SU-DHL-6 (cell line): ENCODE data around the gene IL17B.

Experiments used
- H2AFZ ChIP-seq: fragments of 200-600 bp; sonication (generic); 2 replicates; pipeline ENCODE4 v1.6.1; 2014; ENCODE audit warnings: low read depth, mild to moderate bottlenecking, moderate library complexity, mixed read lengths, antibody characterized with exemption, low read length; ENCODE audit not compliant: severe bottlenecking
- H3F3A ChIP-seq: fragments of 200-600 bp; shearing (Covaris generic); 2 replicates; pipeline ENCODE4 v1.6.0; 2016; ENCODE audit warnings: antibody characterized with exemption, mild to moderate bottlenecking; ENCODE audit not compliant: insufficient read depth
- H3K27ac ChIP-seq: fragments of 200-600 bp; sonication (generic); 2 replicates; pipeline ENCODE4 v1.5.1; 2016; ENCODE audit warnings: low read depth, mild to moderate bottlenecking, low read length, moderate library complexity, mixed read lengths
- H3K27me3 ChIP-seq: fragments of 200-600 bp; sonication (generic), shearing (Covaris generic); 2 replicates; pipeline ENCODE4 v1.6.0; 2014; ENCODE audit warnings: mild to moderate bottlenecking, low read length
- H3K36me3 ChIP-seq: fragments of 200-600 bp; sonication (generic); 2 replicates; pipeline ENCODE4 v1.6.1; 2014; ENCODE audit warnings: mild to moderate bottlenecking, low read length, mixed read lengths
- H3K4me2 ChIP-seq: fragments of 300-600, 200-600 bp; shearing (Covaris generic), sonication (generic); 2 replicates; pipeline ENCODE4 v1.6.0; 2014; ENCODE audit warnings: low read length, low read depth, mild to moderate bottlenecking; ENCODE audit not compliant: poor library complexity, severe bottlenecking
- H3K4me3 ChIP-seq: fragments of 200-600 bp; sonication (generic); 2 replicates; pipeline ENCODE4 v1.5.1; 2014; ENCODE audit warnings: antibody characterized with exemption, low read length, mild to moderate bottlenecking, mixed read lengths; ENCODE audit not compliant: insufficient read depth, poor library complexity, severe bottlenecking
- H3K79me2 ChIP-seq: fragments of 200-600 bp; sonication (generic); 2 replicates; pipeline ENCODE4 v1.6.1; 2014; ENCODE audit warnings: mild to moderate bottlenecking, low read length, moderate library complexity; ENCODE audit not compliant: insufficient read depth
- H3K9ac ChIP-seq: fragments of 200-600 bp; sonication (generic); 2 replicates; pipeline ENCODE4 v1.7.0; 2014; ENCODE audit warnings: mild to moderate bottlenecking, low read length
- H3K9me2 ChIP-seq: fragments of 200-600 bp; sonication (generic); replicated peaks from 2 replicates; pipeline ENCODE4 v1.6.1; 2014; ENCODE audit warnings: low read length; ENCODE audit not compliant: insufficient read depth
- H3K9me3 ChIP-seq: fragments of 200-600 bp; sonication (generic); 2 replicates; pipeline ENCODE4 v1.6.1; 2014; ENCODE audit warnings: low read length, mixed read lengths; ENCODE audit not compliant: insufficient read depth
- H4K20me1 ChIP-seq: fragments of 200-600 bp; sonication (generic); 2 replicates; pipeline ENCODE4 v1.6.1; 2014; ENCODE audit warnings: low read depth, mild to moderate bottlenecking, antibody characterized with exemption, low read length, moderate library complexity, mixed read lengths
- EZH2phosphoT487 ChIP-seq: fragments of 200-600 bp; sonication (generic), shearing (Covaris generic); conservative IDR thresholded peaks from 2 replicates; pipeline ENCODE4 v1.6.1; 2018; ENCODE audit warnings: mild to moderate bottlenecking, antibody characterized with exemption, low read length, moderate library complexity, mixed read lengths
- TF ChIP-seq, protein P1 (sequence below): fragments of 200-600 bp; sonication (generic); IDR thresholded peaks from one replicate; pipeline ENCODE4 v1.5.1; 2017; ENCODE audit warnings: antibody characterized with exemption, mild to moderate bottlenecking, low read length, moderate library complexity; ENCODE audit not compliant: insufficient read depth, poor library complexity, severe bottlenecking

The IL17B gene

DNA sequence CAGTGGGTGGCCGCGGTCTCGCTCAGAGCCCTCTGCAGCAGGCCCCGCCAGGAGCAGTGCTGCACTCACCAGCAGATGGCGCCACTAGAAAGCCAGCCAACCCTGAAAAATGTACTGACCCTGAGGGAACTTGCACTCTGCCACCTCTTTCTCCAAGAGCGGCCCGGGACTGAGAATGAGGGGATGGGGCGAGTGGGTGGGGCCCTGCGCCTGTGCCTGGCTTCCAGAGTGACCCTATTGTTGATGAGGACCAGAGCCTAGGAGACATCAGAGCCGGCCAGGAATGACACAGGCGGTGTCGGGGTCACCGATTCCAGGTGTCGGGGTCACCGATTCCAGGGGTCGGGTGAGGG is 2.9 kb upstream of the IL17B start:
- Histone ChIP-seq H3K9me2 (no peaks in the 10 kb centered on the region), H2AFZ (no peak overlapping the region), H3K9ac (no peak overlapping the region), H4K20me1 (no peaks in the 10 kb centered on the region), H3K9me3 (no peaks in the 10 kb centered on the region), H3K27me3 (no peaks in the 10 kb centered on the region), H3K4me3 (no peak overlapping the region), H3K36me3 (no peaks in the 10 kb centered on the region), H3K4me2 (no peak overlapping the region), H3F3A (no peaks in the 10 kb centered on the region), H3K27ac (no peak overlapping the region), H3K79me2 (no peaks in the 10 kb centered on the region)
- TF ChIP-seq, protein P1, sequence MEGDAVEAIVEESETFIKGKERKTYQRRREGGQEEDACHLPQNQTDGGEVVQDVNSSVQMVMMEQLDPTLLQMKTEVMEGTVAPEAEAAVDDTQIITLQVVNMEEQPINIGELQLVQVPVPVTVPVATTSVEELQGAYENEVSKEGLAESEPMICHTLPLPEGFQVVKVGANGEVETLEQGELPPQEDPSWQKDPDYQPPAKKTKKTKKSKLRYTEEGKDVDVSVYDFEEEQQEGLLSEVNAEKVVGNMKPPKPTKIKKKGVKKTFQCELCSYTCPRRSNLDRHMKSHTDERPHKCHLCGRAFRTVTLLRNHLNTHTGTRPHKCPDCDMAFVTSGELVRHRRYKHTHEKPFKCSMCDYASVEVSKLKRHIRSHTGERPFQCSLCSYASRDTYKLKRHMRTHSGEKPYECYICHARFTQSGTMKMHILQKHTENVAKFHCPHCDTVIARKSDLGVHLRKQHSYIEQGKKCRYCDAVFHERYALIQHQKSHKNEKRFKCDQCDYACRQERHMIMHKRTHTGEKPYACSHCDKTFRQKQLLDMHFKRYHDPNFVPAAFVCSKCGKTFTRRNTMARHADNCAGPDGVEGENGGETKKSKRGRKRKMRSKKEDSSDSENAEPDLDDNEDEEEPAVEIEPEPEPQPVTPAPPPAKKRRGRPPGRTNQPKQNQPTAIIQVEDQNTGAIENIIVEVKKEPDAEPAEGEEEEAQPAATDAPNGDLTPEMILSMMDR = peak; percentile 87
- TF ChIP-seq EZH2phosphoT487 = no peak

DNA sequence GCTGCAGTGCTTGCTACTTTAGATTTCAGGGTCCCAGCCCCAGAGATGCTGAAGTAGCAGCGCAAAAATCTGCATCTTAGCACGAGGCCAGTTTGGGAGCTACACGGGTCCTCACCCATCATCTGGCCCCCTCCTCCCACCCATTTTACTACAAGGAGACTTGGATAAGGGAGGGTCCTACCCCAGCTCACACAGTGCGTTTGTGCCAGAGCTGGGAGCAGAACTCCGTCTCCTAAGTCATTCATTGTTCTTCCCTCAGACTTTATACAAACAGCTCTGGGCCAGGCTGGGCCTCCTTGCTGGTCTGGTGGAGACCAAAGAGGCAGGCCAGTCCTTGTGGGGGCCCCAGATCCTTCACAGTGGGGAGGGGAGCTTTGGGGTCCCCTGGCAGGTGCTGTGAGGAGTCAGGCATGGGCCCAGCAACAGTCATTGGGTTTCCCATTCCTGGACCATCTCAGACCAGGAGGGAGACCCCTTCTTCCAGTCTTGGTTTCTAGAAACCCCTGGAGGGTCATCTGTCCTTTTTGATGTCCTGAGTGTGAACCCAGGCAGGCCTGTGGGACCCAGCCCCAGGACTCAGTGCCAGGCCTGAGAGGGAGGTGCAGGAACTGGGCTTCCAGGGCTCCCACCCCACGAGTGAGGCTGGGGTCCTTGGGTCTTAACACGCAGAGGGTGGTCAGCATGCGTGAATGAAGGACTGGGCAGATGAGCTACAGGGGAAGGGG is 2.3 kb upstream of the IL17B start:
- Histone ChIP-seq H3K9me2 (no peaks in the 10 kb centered on the region), H2AFZ (no peak overlapping the region), H3K9ac (no peak overlapping the region), H3F3A (no peaks in the 10 kb centered on the region), H4K20me1 (no peaks in the 10 kb centered on the region), H3K27me3 (no peaks in the 10 kb centered on the region), H3K36me3 (no peaks in the 10 kb centered on the region), H3K9me3 (no peaks in the 10 kb centered on the region), H3K27ac (no peak overlapping the region), H3K79me2 (no peaks in the 10 kb centered on the region), H3K4me2 (no peak overlapping the region), H3K4me3 (no peak overlapping the region)
- TF ChIP-seq, protein P1 = no peak
- no peak for TF ChIP-seq EZH2phosphoT487

DNA sequence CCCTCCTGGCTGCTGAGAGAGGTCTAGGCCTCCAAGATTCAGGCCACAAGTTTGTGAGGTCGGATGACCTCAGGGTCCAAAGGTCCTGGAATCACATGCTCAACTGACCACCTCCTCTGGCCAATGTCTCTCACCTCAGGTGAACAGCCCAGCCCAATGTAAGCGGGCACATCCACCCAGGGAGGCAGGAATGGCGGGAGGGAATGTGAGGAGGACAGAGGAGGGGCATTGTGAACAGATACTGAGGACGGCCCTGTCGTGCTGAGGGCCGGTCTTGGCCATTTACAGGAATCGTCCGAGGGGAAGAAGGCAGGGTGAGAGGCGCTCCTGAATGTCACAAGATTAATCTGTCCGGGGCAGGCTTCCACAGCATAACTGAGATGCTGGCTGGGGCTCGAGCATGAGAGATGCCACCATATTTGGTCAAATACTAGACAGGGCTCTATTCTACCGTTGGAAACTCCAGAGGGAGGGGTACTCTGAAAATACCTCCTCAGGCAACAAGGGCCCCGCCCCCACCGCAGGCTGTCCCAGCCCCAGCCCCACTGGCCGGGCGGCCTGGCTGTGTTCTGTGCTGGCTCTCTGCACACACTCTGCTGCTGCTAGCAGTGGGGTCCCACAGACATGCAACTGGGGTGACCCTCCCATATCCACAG is 1.5 kb upstream of the IL17B start:
- Histone ChIP-seq H3K27ac (no peak overlapping the region), H3K79me2 (no peaks in the 10 kb centered on the region), H3K9me3 (no peaks in the 10 kb centered on the region), H4K20me1 (no peaks in the 10 kb centered on the region), H3K36me3 (no peaks in the 10 kb centered on the region), H3K9ac (no peak overlapping the region), H3K4me2 (no peak overlapping the region), H3K9me2 (no peaks in the 10 kb centered on the region), H3K4me3 (no peak overlapping the region), H3K27me3 (no peaks in the 10 kb centered on the region), H2AFZ (no peak overlapping the region), H3F3A (no peaks in the 10 kb centered on the region)
- no peak for TF ChIP-seq EZH2phosphoT487
- TF ChIP-seq, protein P1 = no peak
